ENCODE measurements around the gene UAP1.

The UAP1 gene

DNA sequence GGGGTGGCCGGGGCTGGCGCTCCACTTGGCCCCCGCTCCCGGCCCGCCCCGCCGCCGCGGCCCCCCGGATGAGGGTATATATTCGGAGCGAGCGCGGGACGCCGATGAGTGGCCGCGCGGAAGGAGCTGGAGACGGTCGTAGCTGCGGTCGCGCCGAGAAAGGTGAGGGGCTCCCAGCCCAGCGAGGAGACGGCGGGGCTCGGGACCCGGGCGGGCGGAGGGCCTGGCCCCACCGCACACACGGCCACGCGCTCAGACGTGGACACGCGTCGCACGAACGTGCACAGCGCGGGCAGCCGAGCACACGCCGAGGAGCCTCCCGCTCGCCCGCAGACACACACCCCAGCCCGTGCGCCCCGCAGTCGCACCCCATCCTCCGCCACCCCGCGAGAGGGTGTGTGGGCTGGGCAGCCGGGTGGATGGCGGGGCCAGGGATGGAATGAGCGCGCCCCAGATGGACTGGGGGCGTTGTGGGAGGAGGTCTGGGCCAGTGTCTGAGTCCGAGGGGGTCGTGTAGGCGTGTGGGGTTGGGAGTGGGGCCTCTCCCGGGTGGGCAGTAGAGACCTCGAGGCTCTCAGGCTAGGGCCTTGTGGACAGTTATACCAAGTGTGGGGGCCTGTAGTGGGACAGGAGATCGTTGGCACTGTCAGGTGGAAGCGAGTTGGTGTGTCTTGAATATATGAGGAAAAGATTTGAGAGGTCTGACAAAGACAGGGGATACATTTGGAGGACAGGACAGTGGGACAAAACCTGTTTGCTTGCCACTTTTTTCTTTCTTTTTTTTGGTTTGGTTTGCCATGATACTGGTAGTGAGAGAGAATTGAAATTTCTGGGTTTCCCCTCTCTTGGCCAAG, at the start of gene UAP1:
TSS of gene UAP1 (plus strand) at position 107 of the 854 bp plus-strand sequence. CDS start 4,347 bp downstream, outside the sequence.
- H3K4me1 ChIP-seq (ENCODE audit: low read length) = peaks cover 17% of the 10 kb centered on the region
- peak within 1 kb of the TSS; percentile 84 for H2AFZ ChIP-seq (ENCODE audit: low read length)
- H3K27ac ChIP-seq (ENCODE audit: low read length) = peak within 1 kb of the TSS; percentile 51
- no peaks in the 10 kb centered on the region for H3K9me3 ChIP-seq (replicated peaks; ENCODE audit: insufficient read depth, low read length)
- no peaks in the 10 kb centered on the region for H3K36me3 ChIP-seq (replicated peaks; ENCODE audit: insufficient read depth, low read length)
- H3K9me2 ChIP-seq (replicated peaks; ENCODE audit: insufficient read depth, low read length) = no peaks in the 10 kb centered on the region
- peak within 1 kb of the TSS; percentile 79 for H3K9ac ChIP-seq (ENCODE audit: low read length)
- no peaks in the 10 kb centered on the region for H4K20me1 ChIP-seq (ENCODE audit: insufficient read depth, low read length)
- no peaks in the 10 kb centered on the region for H3K27me3 ChIP-seq (replicated peaks; ENCODE audit: insufficient read depth, low read length)
- peak within 1 kb of the TSS; percentile 85 for H3K4me2 ChIP-seq (ENCODE audit: low read depth, low read length)
- TF ChIP-seq, protein P1, sequence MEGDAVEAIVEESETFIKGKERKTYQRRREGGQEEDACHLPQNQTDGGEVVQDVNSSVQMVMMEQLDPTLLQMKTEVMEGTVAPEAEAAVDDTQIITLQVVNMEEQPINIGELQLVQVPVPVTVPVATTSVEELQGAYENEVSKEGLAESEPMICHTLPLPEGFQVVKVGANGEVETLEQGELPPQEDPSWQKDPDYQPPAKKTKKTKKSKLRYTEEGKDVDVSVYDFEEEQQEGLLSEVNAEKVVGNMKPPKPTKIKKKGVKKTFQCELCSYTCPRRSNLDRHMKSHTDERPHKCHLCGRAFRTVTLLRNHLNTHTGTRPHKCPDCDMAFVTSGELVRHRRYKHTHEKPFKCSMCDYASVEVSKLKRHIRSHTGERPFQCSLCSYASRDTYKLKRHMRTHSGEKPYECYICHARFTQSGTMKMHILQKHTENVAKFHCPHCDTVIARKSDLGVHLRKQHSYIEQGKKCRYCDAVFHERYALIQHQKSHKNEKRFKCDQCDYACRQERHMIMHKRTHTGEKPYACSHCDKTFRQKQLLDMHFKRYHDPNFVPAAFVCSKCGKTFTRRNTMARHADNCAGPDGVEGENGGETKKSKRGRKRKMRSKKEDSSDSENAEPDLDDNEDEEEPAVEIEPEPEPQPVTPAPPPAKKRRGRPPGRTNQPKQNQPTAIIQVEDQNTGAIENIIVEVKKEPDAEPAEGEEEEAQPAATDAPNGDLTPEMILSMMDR (IDR thresholded peaks at IDR 0.05; ENCODE audit: low read length) = no peak
- no peak for TF ChIP-seq EZH2 (optimal IDR thresholded peaks at IDR 0.05; ENCODE audit: low read depth, low read length)
- TF ChIP-seq EZH2phosphoT487 (IDR thresholded peaks at IDR 0.05; ENCODE audit: low read length) = no peak
- 0 out of 2 replicates have a peak, but pooled peaks cover 3% of the 10 kb centered on the region for H3F3A ChIP-seq (ENCODE audit: insufficient read depth, low read length)
- H3K79me2 ChIP-seq (ENCODE audit: low read length) = peaks cover 54% of the 10 kb centered on the region
- peak within 1 kb of the TSS; percentile 94 for H3K4me3 ChIP-seq (ENCODE audit: low read length)
- DNase-seq = peak; percentile 50

DNA sequence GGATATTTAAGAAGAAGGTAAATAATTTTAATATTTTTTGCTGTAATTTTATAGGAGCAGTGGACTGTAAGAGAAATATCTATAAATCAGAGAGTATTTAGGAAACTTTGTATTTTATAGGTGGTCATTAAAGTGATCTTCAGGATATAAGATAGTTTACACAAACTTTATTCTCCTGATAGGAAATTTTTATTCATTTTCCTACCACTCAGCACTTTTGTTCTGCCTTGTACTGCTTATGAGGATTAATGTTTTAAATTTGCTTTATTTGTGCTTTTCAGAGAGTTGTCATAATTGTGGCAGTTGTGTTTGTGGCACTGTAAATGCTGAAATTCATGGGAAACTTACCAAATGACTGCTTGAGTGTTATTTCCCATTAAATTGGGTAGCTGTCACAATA, 34.2 kb upstream of the UAP1 start:
- no peaks in the 10 kb centered on the region for H3K9me3 ChIP-seq (replicated peaks; ENCODE audit: insufficient read depth, low read length)
- H3K4me1 ChIP-seq (ENCODE audit: low read length) = peaks cover 18% of the 10 kb centered on the region
- H3K9ac ChIP-seq (ENCODE audit: low read length) = no peak overlapping the region
- peaks cover 4% of the 10 kb centered on the region; the same call in 1 of the 2 replicates for H3K36me3 ChIP-seq (replicated peaks; ENCODE audit: insufficient read depth, low read length)
- no peaks in the 10 kb centered on the region for H4K20me1 ChIP-seq (ENCODE audit: insufficient read depth, low read length)
- peaks cover 16% of the 10 kb centered on the region for H3F3A ChIP-seq (ENCODE audit: insufficient read depth, low read length)
- no peak for TF ChIP-seq EZH2phosphoT487 (IDR thresholded peaks at IDR 0.05; ENCODE audit: low read length)
- TF ChIP-seq, protein P1 (IDR thresholded peaks at IDR 0.05; ENCODE audit: low read length) = no peak
- no peak for TF ChIP-seq EZH2 (optimal IDR thresholded peaks at IDR 0.05; ENCODE audit: low read depth, low read length)
- H3K79me2 ChIP-seq (ENCODE audit: low read length) = no peaks in the 10 kb centered on the region
- no peak overlapping the region for H3K4me2 ChIP-seq (ENCODE audit: low read depth, low read length)
- H2AFZ ChIP-seq (ENCODE audit: low read length) = no peak overlapping the region
- H3K9me2 ChIP-seq (replicated peaks; ENCODE audit: insufficient read depth, low read length) = no peaks in the 10 kb centered on the region
- no peak overlapping the region for H3K4me3 ChIP-seq (ENCODE audit: low read length)
- no peaks in the 10 kb centered on the region for H3K27me3 ChIP-seq (replicated peaks; ENCODE audit: insufficient read depth, low read length)
- H3K27ac ChIP-seq (ENCODE audit: low read length) = no peak overlapping the region
- no peak for DNase-seq

DNA sequence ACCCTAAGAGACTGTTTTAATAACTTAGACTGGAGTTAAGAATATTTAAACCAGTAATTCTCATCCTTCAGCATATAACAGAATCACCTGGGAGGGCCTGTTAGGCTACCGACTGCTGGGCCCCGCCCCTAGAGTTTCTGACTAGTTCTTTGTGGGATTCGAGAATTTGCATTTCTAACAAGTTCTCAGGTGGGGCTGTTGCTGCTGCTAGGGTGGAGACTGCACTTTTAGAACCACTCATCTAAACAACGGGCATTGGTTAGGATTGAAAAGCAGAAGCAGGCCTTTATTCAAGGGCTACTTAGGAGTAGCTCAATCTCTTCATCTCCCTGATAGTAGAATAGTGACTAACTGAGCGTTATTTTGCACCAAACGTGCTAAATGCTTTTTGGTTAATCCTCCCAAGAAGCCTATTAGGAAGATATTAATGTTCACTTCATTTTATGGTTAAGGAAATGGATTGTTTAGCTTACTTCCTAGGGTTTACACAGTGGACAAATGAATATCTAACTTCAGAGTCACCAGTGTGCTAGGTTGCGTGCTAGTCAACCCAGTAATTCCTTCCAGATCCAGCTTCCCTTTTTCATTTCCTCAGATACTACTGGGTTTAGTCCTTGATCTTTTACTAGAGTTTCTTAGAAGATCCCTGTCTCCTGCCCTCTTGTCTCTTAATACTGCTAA, 31.1 kb upstream of the UAP1 start:
- Histone ChIP-seq H3K9ac (ENCODE audit: low read length) (peak overlapping the region; percentile 1; the same call in 1 of the 2 replicates), H3K36me3 (replicated peaks; ENCODE audit: insufficient read depth, low read length) (no peaks in the 10 kb centered on the region; the same call in 1 of the 2 replicates), H3K9me3 (replicated peaks; ENCODE audit: insufficient read depth, low read length) (no peaks in the 10 kb centered on the region), H3K4me2 (ENCODE audit: low read depth, low read length) (peak overlapping the region; percentile 53), H3K27ac (ENCODE audit: low read length) (peak overlapping the region; percentile 44; the same call in 1 of the 2 replicates), H2AFZ (ENCODE audit: low read length) (no peak overlapping the region), H3F3A (ENCODE audit: insufficient read depth, low read length) (peaks cover 16% of the 10 kb centered on the region), H3K79me2 (ENCODE audit: low read length) (no peaks in the 10 kb centered on the region), H3K4me1 (ENCODE audit: low read length) (peaks cover 18% of the 10 kb centered on the region), H3K27me3 (replicated peaks; ENCODE audit: insufficient read depth, low read length) (no peaks in the 10 kb centered on the region), H3K9me2 (replicated peaks; ENCODE audit: insufficient read depth, low read length) (no peaks in the 10 kb centered on the region), H4K20me1 (ENCODE audit: insufficient read depth, low read length) (no peaks in the 10 kb centered on the region), H3K4me3 (ENCODE audit: low read length) (no peak overlapping the region; the same call in 1 of the 2 replicates)
- DNase-seq = peak; percentile 93
- no peak for TF ChIP-seq EZH2 (optimal IDR thresholded peaks at IDR 0.05; ENCODE audit: low read depth, low read length)
- no peak for TF ChIP-seq EZH2phosphoT487 (IDR thresholded peaks at IDR 0.05; ENCODE audit: low read length)
- TF ChIP-seq, protein P1 (IDR thresholded peaks at IDR 0.05; ENCODE audit: low read length) = no peak
